ENCODE measurements around the gene RAP1GAP2.

Gene RAP1GAP2

GRCh38 chr17:2786176-2786881 lies 9.9 kb upstream of the RAP1GAP2 start:
- peak; percentile 63 for DNase-seq

DNA sequence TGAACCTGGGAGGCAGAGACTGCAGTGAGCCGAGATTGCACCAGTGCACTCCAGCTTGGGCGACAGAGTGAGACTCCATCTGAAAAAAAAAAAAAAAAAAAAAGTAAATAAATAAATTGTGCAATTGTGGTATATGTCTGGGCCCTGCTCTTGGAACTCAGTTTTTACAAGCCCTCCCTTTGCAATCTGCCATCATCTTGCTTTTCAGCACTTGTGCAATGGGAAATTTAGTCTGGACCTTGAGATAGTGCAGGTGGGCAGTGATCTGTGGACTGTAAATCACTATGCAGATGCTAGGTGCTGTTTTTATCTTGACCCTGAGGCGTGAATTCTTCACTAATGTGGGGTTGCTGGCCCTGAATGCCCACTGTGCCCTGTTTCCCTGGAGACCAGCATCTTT lies 6.5 kb upstream of the RAP1GAP2 start:
- DNase-seq, result no peak

GRCh38 chr17:2792366-2793169 lies 3.7 kb upstream of the RAP1GAP2 start:
- no peak for DNase-seq

GRCh38 chr17:2794111-2794803 lies 2.0 kb upstream of the RAP1GAP2 start:
- DNase-seq, result no peak

GRCh38 chr17:2795441-2796163 lies 636 bp upstream of the RAP1GAP2 start:
- no peak for DNase-seq

DNA sequence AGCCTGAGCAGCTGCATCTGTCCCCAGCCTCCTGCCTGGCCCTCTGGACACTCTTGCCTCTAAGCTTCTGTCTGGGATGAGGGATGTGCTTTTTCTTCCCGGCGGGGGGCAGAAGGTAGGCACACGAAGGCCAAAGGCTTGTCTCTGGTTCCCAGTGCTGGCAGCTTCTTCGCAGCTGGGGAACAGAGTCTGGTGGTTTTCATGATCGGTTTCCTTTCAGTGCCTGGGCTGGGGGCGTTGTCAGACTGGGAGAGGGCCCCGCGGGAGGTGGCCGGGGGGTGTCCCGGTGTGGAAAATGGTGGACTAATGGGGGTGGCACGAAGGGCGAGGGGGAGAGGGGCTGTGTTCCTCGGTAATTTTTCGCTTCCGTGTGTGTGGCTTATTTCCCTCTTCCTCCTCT lies 988 bp downstream of the RAP1GAP2 start:
- DNase-seq, result no peak

- DNase-seq, result no peak
These were observed 1.4 kb downstream of the RAP1GAP2 start for GRCh38 chr17:2797637-2798036.

- DNase-seq, result no peak
These were observed 1.9 kb downstream of the RAP1GAP2 start for GRCh38 chr17:2798188-2798587.

GRCh38 chr17:2798678-2799077 lies 2.4 kb downstream of the RAP1GAP2 start:
- no peak for DNase-seq

GRCh38 chr17:2799653-2800052 lies 3.4 kb downstream of the RAP1GAP2 start:
- no peak for DNase-seq

DNA sequence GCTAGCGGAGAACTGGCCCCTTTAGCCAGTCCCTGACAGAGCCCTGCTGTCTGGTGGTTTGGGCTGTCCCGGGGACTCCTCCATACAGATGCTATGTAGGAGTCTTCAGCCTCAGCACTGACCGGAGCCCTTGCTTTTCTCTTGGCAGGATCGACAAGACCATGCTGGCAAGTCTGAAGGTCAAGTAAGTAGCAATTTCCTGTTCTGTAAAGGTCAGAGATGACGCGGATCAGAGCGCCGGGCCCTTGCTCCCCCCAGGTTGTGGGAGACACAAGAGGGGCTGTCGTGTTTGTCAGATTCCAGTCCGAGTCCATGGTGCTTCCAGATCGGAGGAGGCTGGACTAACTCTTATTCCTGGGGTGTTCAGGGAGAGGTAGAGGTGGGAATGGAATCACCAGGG lies 4.1 kb downstream of the RAP1GAP2 start:
- no peak for DNase-seq

DNA sequence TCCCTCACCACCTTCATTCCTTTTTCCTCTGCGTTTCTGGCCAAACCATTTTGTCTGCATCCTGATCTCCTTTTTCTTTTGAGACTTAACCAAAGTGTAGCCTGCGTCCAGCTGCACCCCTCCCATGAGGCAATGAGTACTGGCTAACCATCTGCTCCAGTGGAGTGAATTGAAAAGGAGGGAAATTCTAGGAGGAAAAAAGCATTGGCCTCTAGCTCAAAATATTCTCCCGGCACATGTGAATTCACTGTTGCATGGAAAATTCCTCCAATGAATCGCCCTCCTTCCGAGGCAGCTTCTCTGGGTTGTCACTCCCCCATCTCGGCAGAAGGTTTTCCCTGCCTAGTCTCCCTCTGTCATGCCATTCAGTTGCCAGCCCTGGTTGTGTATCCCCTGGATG lies 5.6 kb downstream of the RAP1GAP2 start:
- DNase-seq, result no peak

- no peak for DNase-seq
These were observed 6.3 kb downstream of the RAP1GAP2 start for GRCh38 chr17:2802574-2802973.

- no peak for DNase-seq
These were observed 7.1 kb downstream of the RAP1GAP2 start for GRCh38 chr17:2803386-2803785.

DNA sequence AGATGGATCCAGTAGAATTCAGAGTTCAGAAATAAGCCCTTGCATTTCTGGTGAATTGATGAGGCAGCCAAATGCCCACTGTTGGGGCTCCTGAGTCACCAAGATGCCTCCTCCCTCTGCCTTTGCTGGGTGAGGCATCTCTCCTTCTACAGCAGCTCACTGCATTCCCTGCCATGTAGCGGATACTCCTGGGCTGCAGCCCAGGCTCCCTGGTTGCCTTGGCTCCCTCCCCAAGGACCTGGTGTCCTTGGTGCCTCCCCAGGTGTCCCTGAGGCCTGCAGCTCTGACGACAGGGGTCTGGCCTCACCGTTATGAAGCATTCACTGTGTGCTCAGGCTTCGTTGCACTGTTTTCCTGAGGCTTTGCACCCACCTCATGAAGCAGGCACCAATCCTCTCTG lies 7.7 kb downstream of the RAP1GAP2 start:
- DNase-seq, result no peak

GRCh38 chr17:2804912-2805311 lies 8.7 kb downstream of the RAP1GAP2 start:
- no peak for DNase-seq

DNA sequence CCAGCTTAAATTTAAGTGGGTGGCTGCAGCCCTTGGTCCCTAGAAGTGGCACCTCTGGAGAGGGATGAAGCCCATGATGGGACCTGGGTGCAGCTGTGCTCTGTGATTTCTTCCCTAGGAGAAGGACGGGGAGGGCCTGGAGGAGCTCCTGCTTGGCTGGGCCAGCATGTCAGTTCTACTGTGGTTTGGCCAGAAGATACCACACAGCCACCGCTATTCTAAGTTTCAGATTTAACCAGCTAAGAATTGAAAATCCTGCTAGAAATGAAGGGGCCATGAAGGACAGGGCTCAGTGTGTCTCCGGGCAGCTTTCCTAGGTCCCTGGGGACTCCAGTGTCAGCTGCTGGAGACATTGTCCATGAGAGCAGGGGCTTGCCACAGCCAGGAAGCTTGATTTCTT lies 9.7 kb downstream of the RAP1GAP2 start:
- DNase-seq, result no peak

DNA sequence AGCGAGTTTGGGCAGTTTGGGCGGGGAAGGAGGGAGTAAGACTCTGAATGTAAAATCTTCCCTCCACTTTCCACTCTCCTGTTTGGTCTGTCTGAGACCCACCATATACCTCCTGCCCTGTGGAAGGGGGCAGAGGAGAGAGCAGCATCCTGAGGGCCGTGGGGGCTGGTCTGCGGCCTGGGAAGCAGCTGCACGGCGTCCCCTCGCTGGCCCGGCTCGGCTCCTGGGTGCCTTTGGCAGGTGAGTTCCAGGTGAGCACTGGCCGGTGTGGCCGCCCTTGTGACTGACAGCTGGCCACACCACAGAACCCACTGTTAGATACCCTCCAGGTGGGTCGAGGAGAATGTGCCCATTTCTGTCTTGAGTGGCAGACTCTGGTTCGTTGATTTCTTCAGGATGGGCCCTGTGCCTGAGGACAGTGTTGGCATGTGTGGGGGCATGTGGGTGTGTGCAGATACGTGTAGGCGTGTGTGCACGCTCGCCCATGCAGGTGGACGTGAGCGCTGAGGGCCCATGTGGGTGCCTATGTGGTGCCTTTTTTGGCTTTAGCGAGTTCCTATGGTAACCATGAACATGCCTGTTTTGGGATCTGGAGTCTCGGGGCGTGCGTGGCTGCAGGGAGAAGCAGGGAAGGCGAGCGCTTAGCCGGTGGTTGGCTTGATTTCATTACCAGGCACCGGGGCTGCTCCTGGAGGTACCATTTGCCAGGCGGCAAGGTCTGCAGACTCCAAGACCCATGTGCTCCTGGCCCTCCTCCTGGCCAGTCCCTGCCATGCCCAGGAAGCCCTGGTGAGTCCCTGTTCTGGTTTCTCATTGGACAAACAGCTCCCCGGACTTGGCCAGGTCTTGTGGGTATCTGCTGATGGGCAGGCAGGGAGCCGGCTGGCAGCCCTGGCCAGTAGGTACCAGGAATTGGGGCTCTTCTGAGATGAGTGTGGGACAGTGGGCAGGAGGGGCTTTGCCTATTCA lies 12.4 kb downstream of the RAP1GAP2 start:
- DNase-seq, result no peak

- no peak for DNase-seq
These were observed 13.1 kb downstream of the RAP1GAP2 start for GRCh38 chr17:2809337-2809736.

- no peak for DNase-seq
These were observed 17.8 kb downstream of the RAP1GAP2 start for GRCh38 chr17:2814049-2814448.

- DNase-seq, result no peak
These were observed 18.5 kb downstream of the RAP1GAP2 start for GRCh38 chr17:2814481-2815341.
